Measurements from ENCODE around the gene PTPN2. TPM values are rescaled to one million over a fixed set of nuclear protein-coding genes. Genes with fewer than 3 reads are reported as not detected.

The PTPN2 gene
- total and polyA plus RNA-seq, 9 of the 15 experiments (the other 6 are each of a cell fraction or from before 2014, with no cell fraction given), result 36.6 to 66.4 (median 43.8) TPM

DNA sequence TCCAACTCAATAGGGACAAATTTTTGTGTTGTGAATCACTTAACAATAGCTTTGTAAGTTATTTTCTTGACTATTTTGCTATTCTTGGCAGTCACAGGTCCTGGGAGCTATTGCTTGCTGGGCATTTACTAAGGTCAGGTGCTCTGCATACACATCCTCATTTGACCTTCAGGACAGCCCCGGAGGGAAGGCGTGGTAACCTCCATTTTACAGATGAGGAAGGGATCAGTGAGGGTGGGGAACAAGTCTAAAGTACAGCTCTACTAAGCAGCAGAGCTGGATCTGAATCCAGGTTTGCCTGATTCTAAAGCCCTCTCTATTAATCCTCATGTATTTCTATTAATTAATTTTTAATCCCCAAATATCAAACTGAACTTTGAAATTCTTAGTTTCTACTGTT, 58.8 kb downstream of the PTPN2 start (continued):
- TF ChIP-seq CBX5 (IDR thresholded peaks at IDR 0.05; ENCODE audit: borderline replicate concordance, low read depth), result no peak
- TF ChIP-seq, protein P1, sequence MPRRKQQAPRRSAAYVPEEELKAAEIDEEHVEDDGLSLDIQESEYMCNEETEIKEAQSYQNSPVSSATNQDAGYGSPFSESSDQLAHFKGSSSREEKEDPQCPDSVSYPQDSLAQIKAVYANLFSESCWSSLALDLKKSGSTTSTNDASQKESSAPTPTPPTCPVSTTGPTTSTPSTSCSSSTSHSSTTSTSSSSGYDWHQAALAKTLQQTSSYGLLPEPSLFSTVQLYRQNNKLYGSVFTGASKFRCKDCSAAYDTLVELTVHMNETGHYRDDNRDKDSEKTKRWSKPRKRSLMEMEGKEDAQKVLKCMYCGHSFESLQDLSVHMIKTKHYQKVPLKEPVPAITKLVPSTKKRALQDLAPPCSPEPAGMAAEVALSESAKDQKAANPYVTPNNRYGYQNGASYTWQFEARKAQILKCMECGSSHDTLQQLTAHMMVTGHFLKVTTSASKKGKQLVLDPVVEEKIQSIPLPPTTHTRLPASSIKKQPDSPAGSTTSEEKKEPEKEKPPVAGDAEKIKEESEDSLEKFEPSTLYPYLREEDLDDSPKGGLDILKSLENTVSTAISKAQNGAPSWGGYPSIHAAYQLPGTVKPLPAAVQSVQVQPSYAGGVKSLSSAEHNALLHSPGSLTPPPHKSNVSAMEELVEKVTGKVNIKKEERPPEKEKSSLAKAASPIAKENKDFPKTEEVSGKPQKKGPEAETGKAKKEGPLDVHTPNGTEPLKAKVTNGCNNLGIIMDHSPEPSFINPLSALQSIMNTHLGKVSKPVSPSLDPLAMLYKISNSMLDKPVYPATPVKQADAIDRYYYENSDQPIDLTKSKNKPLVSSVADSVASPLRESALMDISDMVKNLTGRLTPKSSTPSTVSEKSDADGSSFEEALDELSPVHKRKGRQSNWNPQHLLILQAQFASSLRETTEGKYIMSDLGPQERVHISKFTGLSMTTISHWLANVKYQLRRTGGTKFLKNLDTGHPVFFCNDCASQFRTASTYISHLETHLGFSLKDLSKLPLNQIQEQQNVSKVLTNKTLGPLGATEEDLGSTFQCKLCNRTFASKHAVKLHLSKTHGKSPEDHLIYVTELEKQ (CRISPR knock-in tag; IDR thresholded peaks at IDR 0.05), result no peak
- no peak for TF ChIP-seq NELFE (IDR thresholded peaks at IDR 0.05; ENCODE audit: insufficient read depth, insufficient read length)
- TF ChIP-seq RAD51 (IDR thresholded peaks at IDR 0.05; ENCODE audit: borderline replicate concordance, low read depth), result no peak
- TF ChIP-seq ZNF280B (CRISPR knock-in tag; IDR thresholded peaks at IDR 0.05), result no peak
- TF ChIP-seq ZNF217 (CRISPR knock-in tag; IDR thresholded peaks at IDR 0.05), result no peak
- TF ChIP-seq SMARCC2 (IDR thresholded peaks at IDR 0.05; ENCODE audit: low read depth), result no peak
- no peak for TF ChIP-seq POU5F1 (IDR thresholded peaks at IDR 0.05; ENCODE audit: borderline replicate concordance, low read depth, low read length, partially characterized antibody)
- TF ChIP-seq SMAD3 (CRISPR knock-in tag; conservative IDR thresholded peaks at IDR 0.05), result no peak
- TF ChIP-seq ETV5 (CRISPR knock-in tag; IDR thresholded peaks at IDR 0.05; ENCODE audit: low read depth), result no peak
- TF ChIP-seq, protein P2, sequence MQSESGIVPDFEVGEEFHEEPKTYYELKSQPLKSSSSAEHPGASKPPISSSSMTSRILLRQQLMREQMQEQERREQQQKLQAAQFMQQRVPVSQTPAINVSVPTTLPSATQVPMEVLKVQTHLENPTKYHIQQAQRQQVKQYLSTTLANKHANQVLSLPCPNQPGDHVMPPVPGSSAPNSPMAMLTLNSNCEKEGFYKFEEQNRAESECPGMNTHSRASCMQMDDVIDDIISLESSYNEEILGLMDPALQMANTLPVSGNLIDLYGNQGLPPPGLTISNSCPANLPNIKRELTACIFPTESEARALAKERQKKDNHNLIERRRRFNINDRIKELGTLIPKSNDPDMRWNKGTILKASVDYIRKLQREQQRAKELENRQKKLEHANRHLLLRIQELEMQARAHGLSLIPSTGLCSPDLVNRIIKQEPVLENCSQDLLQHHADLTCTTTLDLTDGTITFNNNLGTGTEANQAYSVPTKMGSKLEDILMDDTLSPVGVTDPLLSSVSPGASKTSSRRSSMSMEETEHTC (IDR thresholded peaks at IDR 0.05), result no peak

Measured in K562 (cell line).